Stimulated activated CD4-positive, alpha-beta T cell treated with anti-CD3 and anti-CD28 coated beads, Interleukin-15, amount 100 ng/mL, for 48 hours (primary cell): ENCODE measurements around the gene YARS1.
"Not testable (repeated sequence)": the region's sequence is repeated elsewhere in the genome, so short reads cannot be mapped to it uniquely, and the experiment has no call there.

ENCODE experiments used
- DNase-seq, 2 donors: peaks; one replicate each; pipeline ENCODE4 v3.0.0-alpha.2; 2020; ENCODE audit warnings: low read depth in 2 of 2

YARS1 gene

GRCh38 chr1:32817815-32818786 is 943 bp upstream of the YARS1 start:
- no peak for DNase-seq

GRCh38 chr1:32816676-32817158 is 441 bp downstream of the YARS1 start:
- no peak for DNase-seq

DNA sequence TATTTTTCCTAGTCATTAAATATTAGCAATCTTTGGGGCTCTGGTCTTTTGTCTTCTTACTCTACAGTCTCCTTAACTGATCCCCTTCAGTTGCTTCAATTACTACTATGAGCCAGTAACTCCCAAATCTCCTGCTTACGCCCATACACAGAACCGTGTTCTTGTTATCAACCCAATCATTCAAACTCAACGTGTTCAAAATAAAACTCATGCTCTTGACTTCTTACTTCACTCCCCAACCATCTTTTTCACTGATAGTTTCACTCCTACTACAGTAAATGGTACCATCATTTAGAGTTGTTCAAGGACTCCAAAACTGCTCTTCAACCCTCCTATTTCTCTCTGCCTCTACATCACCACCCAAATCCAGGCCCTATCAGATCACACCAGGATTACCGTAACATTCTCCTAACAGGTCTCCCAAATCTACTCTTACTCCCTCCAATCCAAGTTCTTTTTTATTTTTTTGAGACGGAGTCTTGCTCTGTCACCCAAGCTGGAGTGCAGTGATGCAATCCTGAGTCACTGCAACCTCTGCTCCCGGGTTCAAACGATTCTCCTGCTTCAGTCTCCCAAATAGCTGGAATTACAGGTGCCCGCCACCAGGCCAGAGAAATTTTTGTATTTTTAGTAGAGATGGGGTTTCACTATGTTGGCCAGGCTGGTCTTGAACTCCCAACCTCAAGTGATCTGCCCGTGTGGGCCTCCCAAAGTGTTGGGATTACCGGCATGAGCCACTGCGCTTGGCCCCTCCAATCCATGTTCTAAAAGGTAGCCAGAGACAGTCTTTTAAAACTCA is 3.0 kb downstream of the YARS1 start:
- no peak for DNase-seq

DNA sequence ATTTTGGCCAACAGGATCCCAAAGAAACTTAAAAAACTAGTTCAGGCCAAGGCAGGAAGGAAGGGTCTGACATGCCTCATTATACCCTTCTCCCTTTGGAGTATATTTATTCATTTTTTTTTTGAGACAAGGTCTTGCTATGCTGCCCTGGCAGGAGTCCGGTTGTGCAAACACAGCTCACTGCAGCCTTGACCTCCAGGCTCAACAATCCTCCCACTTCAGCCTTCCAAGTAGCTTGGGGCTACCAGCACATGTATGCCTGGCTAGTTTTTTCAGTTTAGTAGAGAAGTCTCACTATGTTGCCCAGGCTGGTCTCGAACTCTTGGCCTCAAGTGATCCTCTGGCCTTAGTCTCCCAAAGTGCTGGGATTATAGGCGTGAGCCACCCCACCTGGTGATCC is 5.2 kb downstream of the YARS1 start:
- DNase-seq, result no peak

GRCh38 chr1:32811265-32811664 is 5.9 kb downstream of the YARS1 start:
- no peak for DNase-seq

- DNase-seq, result no peak
These were observed 6.8 kb downstream of the YARS1 start for GRCh38 chr1:32810358-32810757.

GRCh38 chr1:32808580-32808979 is 8.6 kb downstream of the YARS1 start:
- no peak for DNase-seq

DNA sequence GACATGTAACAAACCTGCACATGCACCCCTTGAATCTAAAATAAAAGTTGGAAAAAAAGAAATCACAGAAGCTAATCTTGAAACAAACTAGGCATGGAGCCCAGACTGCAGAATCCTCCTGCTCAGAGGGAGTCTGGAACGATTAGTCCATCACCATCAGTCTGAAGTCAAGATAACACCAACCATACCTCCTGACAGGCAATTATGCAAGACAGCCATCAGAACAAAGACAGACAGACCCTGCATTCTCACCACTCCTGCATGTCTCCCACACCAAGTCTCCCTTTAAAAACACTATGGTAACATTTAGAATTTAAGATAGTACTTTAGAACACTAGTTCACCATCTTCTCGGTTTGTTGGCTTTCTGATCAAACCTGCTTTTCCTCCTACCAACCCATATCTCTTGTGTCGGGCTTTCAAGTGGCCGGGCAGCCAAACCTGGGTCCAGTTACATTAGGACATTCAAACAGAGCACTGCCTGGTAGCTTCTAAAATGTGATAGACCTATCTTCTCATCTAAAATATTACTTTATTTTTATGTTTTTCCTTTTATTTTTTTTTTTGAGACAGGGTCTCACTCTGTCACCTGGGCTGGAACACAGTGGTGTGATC is 10.1 kb downstream of the YARS1 start:
- DNase-seq, result no peak

- no peak for DNase-seq
These were observed 10.9 kb downstream of the YARS1 start for GRCh38 chr1:32806290-32806689.

- not testable (repeated sequence) for DNase-seq
These were observed 12.7 kb downstream of the YARS1 start for GRCh38 chr1:32804460-32804859.

- DNase-seq, result no peak
These were observed 16.0 kb downstream of the YARS1 start for GRCh38 chr1:32801096-32801715.

GRCh38 chr1:32798679-32799416 is 18.3 kb downstream of the YARS1 start:
- DNase-seq, result no peak

DNA sequence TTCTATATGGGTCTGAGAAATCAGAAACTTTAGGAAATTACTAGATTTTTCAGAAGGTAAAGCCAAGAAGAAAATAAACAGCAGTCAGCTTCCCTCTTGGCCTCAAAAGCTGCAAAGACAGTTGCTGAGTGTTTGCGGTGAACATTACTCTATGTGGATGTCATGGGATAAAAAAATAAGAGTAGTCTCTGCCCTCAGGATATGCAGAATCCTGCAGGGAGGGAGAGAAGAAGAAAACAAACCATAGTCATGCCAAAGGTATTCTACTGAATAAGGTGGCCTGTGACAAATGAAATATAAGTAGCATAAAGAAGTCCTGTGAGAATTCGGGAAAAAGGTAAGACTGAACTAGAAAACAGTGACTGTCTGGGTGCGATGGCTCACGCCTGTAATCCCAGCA is 19.0 kb downstream of the YARS1 start:
- DNase-seq, result no peak

- no peak for DNase-seq
These were observed 19.7 kb downstream of the YARS1 start for GRCh38 chr1:32797456-32797855.

DNA sequence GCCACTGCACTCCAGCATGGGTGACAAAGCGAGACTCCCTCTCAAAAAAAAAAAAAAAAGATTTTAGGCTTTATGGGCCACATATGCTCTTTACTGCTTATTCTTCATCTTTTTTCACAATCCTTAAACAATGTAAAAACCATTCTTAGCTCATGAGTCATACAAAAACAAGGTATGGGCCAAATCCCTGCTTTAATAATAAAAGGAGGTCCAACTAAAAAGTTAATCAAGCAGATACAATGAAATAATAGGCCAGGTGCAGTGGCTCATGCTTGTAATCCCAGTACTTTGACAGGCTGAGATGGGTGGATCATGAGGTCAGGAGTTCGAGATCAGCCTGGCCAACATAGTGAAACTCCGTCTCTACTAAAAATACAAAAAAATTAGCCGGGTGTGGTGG is 21.4 kb downstream of the YARS1 start:
- DNase-seq, result not testable (repeated sequence)

GRCh38 chr1:32791881-32792280 is 25.3 kb downstream of the YARS1 start:
- DNase-seq, result no peak

- DNase-seq, result not testable (repeated sequence)
These were observed 27.8 kb downstream of the YARS1 start for GRCh38 chr1:32789356-32789755.

DNA sequence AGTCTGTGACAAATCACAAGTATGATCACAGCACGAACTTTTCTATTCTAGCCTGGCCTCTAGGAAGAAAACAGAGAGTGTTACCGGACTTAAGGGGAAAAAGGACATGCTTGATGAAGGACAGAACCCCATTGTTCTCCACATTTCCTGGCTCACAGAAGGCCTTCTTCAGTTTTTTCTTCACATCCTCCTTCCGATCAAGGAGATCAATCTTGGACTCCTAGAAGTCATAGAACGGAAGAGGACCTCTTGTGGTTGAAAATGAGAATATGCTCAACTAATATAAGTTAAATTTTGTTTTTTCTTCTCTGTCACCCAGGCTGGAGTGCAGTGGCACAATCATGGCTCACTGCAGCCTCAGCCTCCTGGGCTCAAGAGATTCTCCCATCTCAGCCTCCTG is 30.3 kb downstream of the YARS1 start:
- no peak for DNase-seq

DNA sequence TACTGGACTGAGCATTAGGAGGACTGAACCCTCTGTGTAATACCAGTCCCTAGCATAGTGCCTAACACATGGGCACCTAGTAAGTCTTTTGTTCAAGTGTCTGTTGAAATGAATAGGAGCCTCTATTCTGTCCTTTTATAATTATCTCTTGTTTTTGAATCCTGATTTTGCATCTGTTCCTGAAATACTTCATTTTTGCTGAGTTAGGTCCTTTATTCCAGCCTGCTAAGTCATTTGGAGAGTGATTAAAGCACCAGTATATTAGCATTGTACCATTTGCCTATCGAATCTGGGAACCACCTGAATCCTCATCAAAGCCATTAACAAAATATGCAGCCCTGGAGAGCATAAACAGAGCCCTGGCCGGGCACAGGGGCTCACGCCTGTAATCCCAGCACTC is 32.3 kb downstream of the YARS1 start:
- no peak for DNase-seq

GRCh38 chr1:32783851-32784250 is 33.3 kb downstream of the YARS1 start:
- DNase-seq, result no peak

DNA sequence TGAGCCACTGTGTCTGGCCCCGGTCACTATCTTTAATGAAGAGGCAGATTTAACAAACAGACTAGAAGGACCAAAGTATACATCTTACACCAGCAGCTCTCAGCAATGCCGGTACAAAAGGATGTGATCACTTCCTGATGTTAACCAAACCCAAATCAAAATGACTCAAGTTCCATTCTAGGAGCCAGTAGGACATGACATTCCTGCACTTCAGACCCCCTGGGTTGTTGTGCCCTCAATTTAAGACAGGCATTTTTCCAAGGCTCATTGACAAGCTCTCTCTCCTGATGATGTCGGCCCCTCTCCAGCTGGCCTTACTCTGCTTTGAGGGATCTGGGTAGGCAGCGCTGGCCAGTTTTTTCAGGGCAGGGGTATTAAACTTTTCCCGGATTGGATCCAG is 35.1 kb downstream of the YARS1 start:
- no peak for DNase-seq
